B cell (primary cell): ENCODE data around the gene NPEPL1.

ENCODE experiments used
- CTCF ChIP-seq: fragments of 200-600 bp; IDR thresholded peaks from one replicate; pipeline ENCODE4 v1.8.0; 2022; ENCODE audit warnings: antibody characterized with exemption, mild to moderate bottlenecking
- EZH2 ChIP-seq: IDR thresholded peaks from 2 replicates; pipeline ENCODE4 v1.6.1; 2012; ENCODE audit warnings: borderline replicate concordance, low read depth, mild to moderate bottlenecking, moderate library complexity, low read length; ENCODE audit not compliant: insufficient read depth, poor library complexity, severe bottlenecking

DNA sequence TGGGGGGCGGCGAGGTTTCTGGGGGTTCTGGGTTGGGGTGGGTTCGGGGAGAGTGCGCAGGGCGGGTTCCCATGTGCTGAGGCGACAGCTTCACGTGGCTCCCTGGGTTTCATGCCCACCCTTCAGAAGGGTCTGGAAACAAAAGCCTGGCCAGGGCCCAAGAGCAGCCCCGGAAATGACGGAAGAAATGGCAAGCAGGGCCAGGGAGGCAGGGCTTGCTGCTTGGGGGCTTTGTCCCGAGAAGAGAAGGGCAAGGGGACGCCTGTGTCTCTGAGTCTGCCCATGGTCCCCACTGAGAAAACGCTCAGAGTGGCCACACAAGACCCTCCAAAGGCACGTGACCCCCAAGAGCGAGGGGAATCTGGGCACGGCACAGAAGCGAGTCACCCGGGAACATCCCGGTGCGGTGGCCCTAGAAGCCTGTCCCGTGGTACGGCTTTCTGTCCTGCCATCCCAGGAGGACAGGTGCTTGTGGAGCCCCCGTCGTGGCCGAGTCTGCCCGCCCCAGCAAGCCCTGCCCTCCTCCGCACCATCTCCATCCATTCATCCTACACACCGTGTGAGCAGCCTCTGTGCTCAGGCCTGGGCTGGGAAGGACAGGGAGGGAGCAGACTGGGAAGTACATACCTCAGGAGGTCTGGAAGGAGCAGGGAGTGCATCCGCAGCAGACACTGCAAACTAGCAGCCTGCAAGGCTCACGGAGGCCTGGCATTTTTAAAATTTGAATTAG, 9.0 kb downstream of the NPEPL1 start:
- TF ChIP-seq CTCF (no peak), EZH2 (no peak)
